Measurements from ENCODE around the gene FAM83F. TPM values are rescaled to one million over a fixed set of nuclear protein-coding genes. Genes with fewer than 3 reads are reported as not detected.

The FAM83F gene
- total and polyA plus RNA-seq, 4 donors: 0.39 to 1.5 (median 1.2) TPM

DNA sequence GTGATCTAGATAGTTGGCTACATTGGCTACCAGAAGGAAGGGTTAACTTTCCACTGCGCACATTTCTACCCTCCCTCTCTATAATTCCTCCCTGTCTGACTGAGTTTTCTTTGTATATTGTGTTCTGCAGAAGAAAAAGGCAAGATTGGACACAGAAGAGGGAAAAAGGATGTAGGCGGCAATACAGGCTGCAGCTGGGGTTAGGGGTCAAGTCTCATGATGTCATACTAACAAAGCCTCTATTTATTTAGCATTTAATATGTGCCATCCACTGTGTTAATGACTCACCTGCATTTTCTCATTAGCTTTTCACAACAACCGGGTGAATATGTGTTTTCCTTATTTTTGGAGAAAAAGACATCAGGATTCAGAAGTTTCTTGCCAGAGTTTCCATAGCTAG lies 2.0 kb downstream of the FAM83F start:
- Histone ChIP-seq H3K4me3 (ENCODE audit: low read depth in 1 of 3, low read length in 3 of 3) (no peak overlapping the region), H3K36me3 (ENCODE audit: control insufficient read depth in 4 of 4, insufficient read depth in 3 of 4, low read depth in 1 of 4, low read length in 3 of 4) (no peaks in the 10 kb centered on the region), H3K9ac (ENCODE audit: low read depth in 1 of 2, low read length in 2 of 2) (no peak overlapping the region), H3K4me1 (ENCODE audit: control insufficient read depth in 4 of 4, insufficient read depth in 4 of 4, low read length in 3 of 4) (peaks cover 17 to 59% (median 52%) of the 10 kb centered on the region in 4 donors), H3K27ac (ENCODE audit: low read depth in 1 of 2, low read length in 2 of 2) (peak overlapping the region in 1 of 2 donors; percentile 30), H3K9me3 (ENCODE audit: control insufficient read depth in 4 of 4, low read length in 3 of 4) (no peaks in the 10 kb centered on the region), H3K27me3 (ENCODE audit: control insufficient read depth in 4 of 4, insufficient read depth in 4 of 4, low read length in 3 of 4) (no peaks in the 10 kb centered on the region)
- TF ChIP-seq JUND (IDR thresholded peaks at IDR 0.05): peak in 1 of 2 donors; percentile 14
- TF ChIP-seq HNF4G (IDR thresholded peaks at IDR 0.05): no peak
- no peak for DNase-seq (ENCODE audit: low spot score)
- WGBS: 70% methylated on average over 3 of the region's 3 CpGs

DNA sequence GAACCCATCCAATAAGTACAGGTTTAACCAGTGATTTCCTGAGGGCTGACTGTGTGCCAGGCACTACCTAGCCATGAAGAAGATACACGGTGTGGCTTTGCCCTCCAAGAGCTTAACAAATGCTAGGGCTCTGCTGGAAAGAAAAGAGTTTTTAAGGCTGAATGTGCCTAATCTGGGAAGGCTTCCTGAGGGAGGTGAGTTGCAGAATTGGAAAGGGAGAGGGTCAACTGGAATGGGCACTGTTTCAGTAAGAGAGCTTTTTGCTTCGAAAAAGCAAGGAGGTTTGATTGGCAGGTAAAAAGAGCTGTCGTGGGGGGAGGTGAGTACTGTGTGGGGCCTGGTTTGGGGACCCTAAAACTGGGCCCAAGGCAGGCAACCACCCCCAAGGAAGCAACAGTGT lies 2.7 kb downstream of the FAM83F start:
- Histone ChIP-seq H3K27me3 (ENCODE audit: control insufficient read depth in 4 of 4, insufficient read depth in 4 of 4, low read length in 3 of 4) (no peaks in the 10 kb centered on the region), H3K4me1 (ENCODE audit: control insufficient read depth in 4 of 4, insufficient read depth in 4 of 4, low read length in 3 of 4) (peaks cover 17 to 52% (median 45%) of the 10 kb centered on the region in 4 donors), H3K27ac (ENCODE audit: low read depth in 1 of 2, low read length in 2 of 2) (peak overlapping the region in 1 of 2 donors; percentile 42), H3K9ac (ENCODE audit: low read depth in 1 of 2, low read length in 2 of 2) (no peak overlapping the region), H3K9me3 (ENCODE audit: control insufficient read depth in 4 of 4, low read length in 3 of 4) (no peaks in the 10 kb centered on the region), H3K4me3 (ENCODE audit: low read depth in 1 of 3, low read length in 3 of 3) (no peak overlapping the region), H3K36me3 (ENCODE audit: control insufficient read depth in 4 of 4, insufficient read depth in 3 of 4, low read depth in 1 of 4, low read length in 3 of 4) (no peaks in the 10 kb centered on the region)
- TF ChIP-seq, protein P1, sequence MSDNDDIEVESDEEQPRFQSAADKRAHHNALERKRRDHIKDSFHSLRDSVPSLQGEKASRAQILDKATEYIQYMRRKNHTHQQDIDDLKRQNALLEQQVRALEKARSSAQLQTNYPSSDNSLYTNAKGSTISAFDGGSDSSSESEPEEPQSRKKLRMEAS (IDR thresholded peaks at IDR 0.05): no peak
- TF ChIP-seq, protein P2, sequence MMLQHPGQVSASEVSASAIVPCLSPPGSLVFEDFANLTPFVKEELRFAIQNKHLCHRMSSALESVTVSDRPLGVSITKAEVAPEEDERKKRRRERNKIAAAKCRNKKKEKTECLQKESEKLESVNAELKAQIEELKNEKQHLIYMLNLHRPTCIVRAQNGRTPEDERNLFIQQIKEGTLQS (IDR thresholded peaks at IDR 0.05): no peak
- TF ChIP-seq TAF1 (conservative IDR thresholded peaks at IDR 0.05): no peak
- TF ChIP-seq, protein P3, sequence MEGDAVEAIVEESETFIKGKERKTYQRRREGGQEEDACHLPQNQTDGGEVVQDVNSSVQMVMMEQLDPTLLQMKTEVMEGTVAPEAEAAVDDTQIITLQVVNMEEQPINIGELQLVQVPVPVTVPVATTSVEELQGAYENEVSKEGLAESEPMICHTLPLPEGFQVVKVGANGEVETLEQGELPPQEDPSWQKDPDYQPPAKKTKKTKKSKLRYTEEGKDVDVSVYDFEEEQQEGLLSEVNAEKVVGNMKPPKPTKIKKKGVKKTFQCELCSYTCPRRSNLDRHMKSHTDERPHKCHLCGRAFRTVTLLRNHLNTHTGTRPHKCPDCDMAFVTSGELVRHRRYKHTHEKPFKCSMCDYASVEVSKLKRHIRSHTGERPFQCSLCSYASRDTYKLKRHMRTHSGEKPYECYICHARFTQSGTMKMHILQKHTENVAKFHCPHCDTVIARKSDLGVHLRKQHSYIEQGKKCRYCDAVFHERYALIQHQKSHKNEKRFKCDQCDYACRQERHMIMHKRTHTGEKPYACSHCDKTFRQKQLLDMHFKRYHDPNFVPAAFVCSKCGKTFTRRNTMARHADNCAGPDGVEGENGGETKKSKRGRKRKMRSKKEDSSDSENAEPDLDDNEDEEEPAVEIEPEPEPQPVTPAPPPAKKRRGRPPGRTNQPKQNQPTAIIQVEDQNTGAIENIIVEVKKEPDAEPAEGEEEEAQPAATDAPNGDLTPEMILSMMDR (IDR thresholded peaks at IDR 0.05; ENCODE audit: low read depth, low read length, missing input control): no peak
- no peak for TF ChIP-seq HNF4G (IDR thresholded peaks at IDR 0.05)
- no peak for DNase-seq (ENCODE audit: low spot score)
- 88% methylated on average over 3 of the region's 3 CpGs for WGBS

DNA sequence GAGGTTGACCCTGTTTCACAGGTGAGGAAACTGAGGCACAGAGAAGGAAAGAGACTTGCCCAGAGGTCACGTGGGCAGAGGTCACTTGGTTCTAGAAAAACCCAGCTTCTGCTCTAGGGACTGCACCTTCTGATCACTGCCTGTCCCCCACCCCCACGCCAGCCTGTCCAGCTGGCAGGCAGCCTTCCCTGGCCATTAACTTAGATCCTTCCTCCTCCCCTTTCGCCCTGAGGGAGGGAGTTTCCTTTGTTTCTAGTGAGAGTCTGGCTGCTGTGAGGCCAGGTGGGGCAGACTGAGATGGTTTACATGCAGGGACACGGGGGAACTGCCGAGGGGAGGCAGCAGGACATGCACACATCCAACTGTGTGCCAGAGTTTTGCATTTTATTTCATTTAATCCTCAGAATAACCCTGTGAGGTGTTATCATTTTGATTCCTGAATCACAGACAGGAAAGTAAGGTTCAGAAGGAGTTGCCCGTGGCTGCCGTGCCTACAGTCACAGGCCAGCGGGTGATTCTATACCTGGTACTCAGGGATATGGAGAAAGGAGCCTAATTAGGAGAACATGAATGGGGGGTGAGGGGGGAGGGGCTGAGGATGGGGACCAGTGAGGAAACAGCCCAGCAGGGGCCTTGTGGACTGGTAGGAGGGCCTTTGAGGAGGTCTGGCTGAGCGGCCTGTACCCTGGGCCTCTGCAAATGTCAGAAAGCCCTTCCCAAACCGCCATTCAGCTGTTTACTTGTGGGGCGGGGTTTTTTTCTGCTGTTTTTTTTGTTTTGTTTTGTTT lies 3.4 kb downstream of the FAM83F start:
- no peak overlapping the region for H3K4me3 ChIP-seq (ENCODE audit: low read depth in 1 of 3, low read length in 3 of 3)
- no peak for DNase-seq (ENCODE audit: low spot score)
- peak overlapping the region; percentile 11 to 42 for H3K27ac ChIP-seq (ENCODE audit: low read depth in 1 of 2, low read length in 2 of 2)
- TF ChIP-seq SP1 (IDR thresholded peaks at IDR 0.05) (no peak), RXRA (IDR thresholded peaks at IDR 0.05) (peak in 1 of 2 donors; percentile 8), RAD21 (IDR thresholded peaks at IDR 0.05) (peak in 1 of 2 donors; percentile 15)
- H3K36me3 ChIP-seq (ENCODE audit: control insufficient read depth in 4 of 4, insufficient read depth in 3 of 4, low read depth in 1 of 4, low read length in 3 of 4): no peaks in the 10 kb centered on the region
- H3K9ac ChIP-seq (ENCODE audit: low read depth in 1 of 2, low read length in 2 of 2): no peak overlapping the region
- H3K27me3 ChIP-seq (ENCODE audit: control insufficient read depth in 4 of 4, insufficient read depth in 4 of 4, low read length in 3 of 4): no peaks in the 10 kb centered on the region
- WGBS: 52% methylated on average over 11 of the region's 11 CpGs
- no peaks in the 10 kb centered on the region for H3K9me3 ChIP-seq (ENCODE audit: control insufficient read depth in 4 of 4, low read length in 3 of 4)
- peaks cover 17 to 47% (median 38%) of the 10 kb centered on the region in 4 donors for H3K4me1 ChIP-seq (ENCODE audit: control insufficient read depth in 4 of 4, insufficient read depth in 4 of 4, low read length in 3 of 4)
